ENCODE measurements around the gene WWOX. TPM values are rescaled to one million over a fixed set of nuclear protein-coding genes. Genes with fewer than 3 reads are reported as not detected.

WWOX gene
- polyA plus RNA-seq, 1 donor (not counting 4 experiments of a cell fraction or from before 2014, with no cell fraction given): 5.1 TPM

- Histone ChIP-seq H3K4me2 (ENCODE audit: control insufficient read depth, extremely low read depth, insufficient read depth, low read depth, low read length) (no peak overlapping the region), H4K20me1 (ENCODE audit: control insufficient read depth, extremely low read depth, insufficient read depth, low read length) (no peaks in the 10 kb centered on the region), H3K4me1 (ENCODE audit: control insufficient read depth, extremely low read depth, insufficient read depth, low read length) (no peaks in the 10 kb centered on the region), H3K27me3 (ENCODE audit: control insufficient read depth, extremely low read depth, insufficient read depth, low read length) (no peaks in the 10 kb centered on the region), H3K27ac (ENCODE audit: control insufficient read depth, insufficient read depth, low read length) (no peak overlapping the region), H3K4me3 (ENCODE audit: control insufficient read depth in 2 of 3, extremely low read depth in 1 of 3, insufficient read depth in 2 of 3, low read depth in 1 of 3, low read length in 3 of 3) (no peak overlapping the region), H3K79me2 (ENCODE audit: control insufficient read depth, insufficient read depth, low read length) (no peaks in the 10 kb centered on the region), H3K36me3 (ENCODE audit: control insufficient read depth in 2 of 2, extremely low read depth in 1 of 2, insufficient read depth in 2 of 2, low read length in 2 of 2) (no peaks in the 10 kb centered on the region), H2AFZ (ENCODE audit: control insufficient read depth, low read length) (no peak overlapping the region), H3K9ac (ENCODE audit: control insufficient read depth, extremely low read depth, insufficient read depth, low read length) (no peak overlapping the region), H3K9me3 (ENCODE audit: control insufficient read depth, low read depth, low read length) (no peaks in the 10 kb centered on the region), H3K9me1 (ENCODE audit: control insufficient read depth, extremely low read depth, insufficient read depth, low read length) (no peaks in the 10 kb centered on the region)
- TF ChIP-seq EZH2 (IDR thresholded peaks at IDR 0.05; ENCODE audit: low read length) (no peak), CTCF (optimal IDR thresholded peaks at IDR 0.05 in 1 of 3, IDR thresholded peaks at IDR 0.05 in 1 of 3, conservative IDR thresholded peaks at IDR 0.05 in 1 of 3; ENCODE audit: extremely low read depth in 1 of 3, insufficient read depth in 2 of 3, low read length in 3 of 3) (no peak)
- dilution Hi-C loops (cut with MboI; ENCODE audit: extremely low pct_ligation_motif_present, low sequenced_read_pairs): no loop called here
- FAIRE-seq (no peak), DNase-seq (ENCODE audit: low read depth, low spot score) (no peak)
Measured at GRCh38 chr16:79088971-79089370, 989.5 kb downstream of the WWOX start.

- Histone ChIP-seq H3K27ac (ENCODE audit: control insufficient read depth, insufficient read depth, low read length) (no peak overlapping the region), H3K9me1 (ENCODE audit: control insufficient read depth, extremely low read depth, insufficient read depth, low read length) (no peaks in the 10 kb centered on the region), H3K79me2 (ENCODE audit: control insufficient read depth, insufficient read depth, low read length) (no peaks in the 10 kb centered on the region), H3K9ac (ENCODE audit: control insufficient read depth, extremely low read depth, insufficient read depth, low read length) (no peak overlapping the region), H3K4me3 (ENCODE audit: control insufficient read depth in 2 of 3, extremely low read depth in 1 of 3, insufficient read depth in 2 of 3, low read depth in 1 of 3, low read length in 3 of 3) (no peak overlapping the region), H3K4me1 (ENCODE audit: control insufficient read depth, extremely low read depth, insufficient read depth, low read length) (no peaks in the 10 kb centered on the region), H2AFZ (ENCODE audit: control insufficient read depth, low read length) (no peak overlapping the region), H3K9me3 (ENCODE audit: control insufficient read depth, low read depth, low read length) (no peaks in the 10 kb centered on the region), H3K36me3 (ENCODE audit: control insufficient read depth in 2 of 2, extremely low read depth in 1 of 2, insufficient read depth in 2 of 2, low read length in 2 of 2) (no peaks in the 10 kb centered on the region), H3K27me3 (ENCODE audit: control insufficient read depth, extremely low read depth, insufficient read depth, low read length) (no peaks in the 10 kb centered on the region), H3K4me2 (ENCODE audit: control insufficient read depth, extremely low read depth, insufficient read depth, low read depth, low read length) (no peak overlapping the region), H4K20me1 (ENCODE audit: control insufficient read depth, extremely low read depth, insufficient read depth, low read length) (no peaks in the 10 kb centered on the region)
- FAIRE-seq (no peak), DNase-seq (ENCODE audit: low read depth, low spot score) (no peak)
- TF ChIP-seq EZH2 (IDR thresholded peaks at IDR 0.05; ENCODE audit: low read length): no peak
- dilution Hi-C loops (cut with MboI; ENCODE audit: extremely low pct_ligation_motif_present, low sequenced_read_pairs): no loop called here
Measured at GRCh38 chr16:79089735-79090284, 990.4 kb downstream of the WWOX start.

GRCh38 chr16:79090966-79091365 lies 991.5 kb downstream of the WWOX start:
- no peaks in the 10 kb centered on the region for H3K4me1 ChIP-seq (ENCODE audit: control insufficient read depth, extremely low read depth, insufficient read depth, low read length)
- H3K27me3 ChIP-seq (ENCODE audit: control insufficient read depth, extremely low read depth, insufficient read depth, low read length): no peaks in the 10 kb centered on the region
- dilution Hi-C loops (cut with MboI; ENCODE audit: extremely low pct_ligation_motif_present, low sequenced_read_pairs): no loop called here
- no peak for DNase-seq (ENCODE audit: low read depth, low spot score)
- no peak overlapping the region for H3K4me3 ChIP-seq (ENCODE audit: control insufficient read depth in 2 of 3, extremely low read depth in 1 of 3, insufficient read depth in 2 of 3, low read depth in 1 of 3, low read length in 3 of 3)
- H3K9me3 ChIP-seq (ENCODE audit: control insufficient read depth, low read depth, low read length): no peaks in the 10 kb centered on the region
- no peaks in the 10 kb centered on the region for H3K79me2 ChIP-seq (ENCODE audit: control insufficient read depth, insufficient read depth, low read length)
- no peak for FAIRE-seq
- H3K9ac ChIP-seq (ENCODE audit: control insufficient read depth, extremely low read depth, insufficient read depth, low read length): no peak overlapping the region
- no peaks in the 10 kb centered on the region for H3K9me1 ChIP-seq (ENCODE audit: control insufficient read depth, extremely low read depth, insufficient read depth, low read length)
- no peaks in the 10 kb centered on the region for H3K36me3 ChIP-seq (ENCODE audit: control insufficient read depth in 2 of 2, extremely low read depth in 1 of 2, insufficient read depth in 2 of 2, low read length in 2 of 2)
- no peak overlapping the region for H3K27ac ChIP-seq (ENCODE audit: control insufficient read depth, insufficient read depth, low read length)
- no peak overlapping the region for H2AFZ ChIP-seq (ENCODE audit: control insufficient read depth, low read length)
- TF ChIP-seq EZH2 (IDR thresholded peaks at IDR 0.05; ENCODE audit: low read length) (no peak), CTCF (optimal IDR thresholded peaks at IDR 0.05 in 1 of 3, IDR thresholded peaks at IDR 0.05 in 1 of 3, conservative IDR thresholded peaks at IDR 0.05 in 1 of 3; ENCODE audit: extremely low read depth in 1 of 3, insufficient read depth in 2 of 3, low read length in 3 of 3) (no peak)
- no peak overlapping the region for H3K4me2 ChIP-seq (ENCODE audit: control insufficient read depth, extremely low read depth, insufficient read depth, low read depth, low read length)
- H4K20me1 ChIP-seq (ENCODE audit: control insufficient read depth, extremely low read depth, insufficient read depth, low read length): no peaks in the 10 kb centered on the region

All from keratinocyte (primary cell).